Loucy (cell line): ENCODE data around the gene TSFM.

ENCODE experiments used
- EZH2phosphoT487 ChIP-seq: fragments of 200-600 bp; IDR thresholded peaks from 2 replicates; pipeline ENCODE4 v1.6.1; 2018; ENCODE audit warnings: antibody characterized with exemption, mild to moderate bottlenecking, moderate library complexity, borderline replicate concordance
- TF ChIP-seq, protein P1 (sequence below): fragments of 200-600 bp; sonication (generic); conservative IDR thresholded peaks from 2 replicates; pipeline ENCODE4 v1.5.1; 2014; ENCODE audit warnings: mild to moderate bottlenecking, antibody characterized with exemption, low read length

DNA sequence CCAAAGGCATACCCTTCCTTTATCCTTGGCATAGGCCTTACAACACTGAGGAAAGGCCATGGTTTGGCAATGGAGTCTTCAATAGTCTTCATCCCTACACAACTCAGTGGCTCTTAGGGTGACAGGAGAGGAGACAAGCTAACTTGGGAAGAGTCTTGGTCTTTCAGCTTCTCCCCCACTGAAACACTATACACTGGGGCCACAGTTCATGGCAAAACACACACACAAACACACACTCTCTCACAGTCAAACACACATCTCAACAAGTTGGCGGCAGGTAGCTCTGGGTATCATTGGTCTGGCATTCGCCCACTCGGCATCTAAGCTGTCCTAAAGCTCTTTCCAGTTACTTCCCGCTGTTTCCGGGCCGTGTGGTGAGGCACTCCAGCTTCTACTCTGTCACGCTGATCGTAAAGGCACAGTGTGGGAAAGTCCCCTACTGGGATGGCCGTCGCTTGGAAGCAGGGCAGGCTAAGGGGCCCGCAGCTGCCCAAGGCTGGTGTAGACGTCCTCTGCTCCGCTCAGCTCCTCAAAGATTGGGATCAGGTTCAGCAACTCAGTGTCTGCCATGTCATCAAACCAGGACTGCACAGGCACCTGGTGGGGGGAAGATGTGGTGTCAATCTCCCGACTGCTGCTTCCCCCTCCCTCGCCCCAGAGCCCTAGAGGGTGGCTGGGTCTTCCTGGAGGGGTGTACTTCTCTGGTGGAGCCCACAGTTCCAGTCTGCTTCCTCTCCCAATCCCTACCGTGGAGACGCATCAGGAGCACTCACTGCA is 40.7 kb downstream of the TSFM start:
- TF ChIP-seq, protein P1, sequence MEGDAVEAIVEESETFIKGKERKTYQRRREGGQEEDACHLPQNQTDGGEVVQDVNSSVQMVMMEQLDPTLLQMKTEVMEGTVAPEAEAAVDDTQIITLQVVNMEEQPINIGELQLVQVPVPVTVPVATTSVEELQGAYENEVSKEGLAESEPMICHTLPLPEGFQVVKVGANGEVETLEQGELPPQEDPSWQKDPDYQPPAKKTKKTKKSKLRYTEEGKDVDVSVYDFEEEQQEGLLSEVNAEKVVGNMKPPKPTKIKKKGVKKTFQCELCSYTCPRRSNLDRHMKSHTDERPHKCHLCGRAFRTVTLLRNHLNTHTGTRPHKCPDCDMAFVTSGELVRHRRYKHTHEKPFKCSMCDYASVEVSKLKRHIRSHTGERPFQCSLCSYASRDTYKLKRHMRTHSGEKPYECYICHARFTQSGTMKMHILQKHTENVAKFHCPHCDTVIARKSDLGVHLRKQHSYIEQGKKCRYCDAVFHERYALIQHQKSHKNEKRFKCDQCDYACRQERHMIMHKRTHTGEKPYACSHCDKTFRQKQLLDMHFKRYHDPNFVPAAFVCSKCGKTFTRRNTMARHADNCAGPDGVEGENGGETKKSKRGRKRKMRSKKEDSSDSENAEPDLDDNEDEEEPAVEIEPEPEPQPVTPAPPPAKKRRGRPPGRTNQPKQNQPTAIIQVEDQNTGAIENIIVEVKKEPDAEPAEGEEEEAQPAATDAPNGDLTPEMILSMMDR: no peak
- no peak for TF ChIP-seq EZH2phosphoT487
